PC-3 (cell line): ENCODE data around the gene PTP4A1. TPM values are rescaled to one million over a fixed set of nuclear protein-coding genes. Genes with fewer than 3 reads are reported as not detected.
A peak's percentile ranks its signal among the peaks of the same experiment; 100 is the strongest.

Experiments used
- ATAC-seq: fragments of 200-7000 bp; cut with Tn5 transposase; 2 replicates; pipeline ENCODE4 v1.9.1; 2020; ENCODE audit warnings: mild to moderate bottlenecking, moderate library complexity
- BruUV-seq: library from RNA; stranded (reverse); fragments of 400-500 nt; replicated peaks from 2 replicates; lab custom pipeline; 2021; lab: Mats Ljungman, UMichigan
- CTCF ChIA-PET: fragments of 300-600 bp; sonication (Branson Sonifier 250); formaldehyde crosslinking; loops from one replicate; lab custom pipeline; 2022; ENCODE audit warnings: antibody characterized with exemption; lab: Charles Lee
- POLR2A ChIA-PET: fragments of 300-600 bp; sonication (Branson Sonifier 250); formaldehyde crosslinking; loops from one replicate; lab custom pipeline; 2022; ENCODE audit warnings: antibody characterized with exemption; ENCODE audit not compliant: unreplicated experiment; lab: Charles Lee
- DNase-seq: peaks from one replicate; pipeline ENCODE4 v3.0.0-alpha.2; 2015
- H2AFZ ChIP-seq: fragments of 300-600 bp; sonication (generic); 2 replicates; pipeline ENCODE4 v1.6.0; 2016; ENCODE audit warnings: antibody characterized with exemption, low read length
- H3F3A ChIP-seq: fragments of 300-600 bp; sonication (generic); one replicate; pipeline ENCODE4 v1.6.0; 2017; ENCODE audit warnings: antibody characterized with exemption, low read length, control low read depth, mild to moderate bottlenecking; ENCODE audit not compliant: unreplicated experiment
- H3K27ac ChIP-seq: fragments of 300-600 bp; sonication (generic); 2 replicates; pipeline ENCODE4 v1.5.1; 2016; ENCODE audit warnings: mild to moderate bottlenecking, low read length
- H3K27me3 ChIP-seq: fragments of 300-600 bp; sonication (generic); 2 replicates; pipeline ENCODE4 v1.6.1; 2016; ENCODE audit warnings: low read length, mixed read lengths
- H3K36me3 ChIP-seq: fragments of 300-600 bp; sonication (generic); 2 replicates; pipeline ENCODE4 v1.6.1; 2016; ENCODE audit warnings: low read depth, mixed run types, low read length, mixed read lengths
- H3K4me1 ChIP-seq: fragments of 300-600 bp; sonication (generic); 2 replicates; pipeline ENCODE4 v1.5.1; 2016; ENCODE audit warnings: low read length; ENCODE audit not compliant: insufficient read depth
- H3K4me2 ChIP-seq: fragments of 300-600 bp; sonication (generic); 2 replicates; pipeline ENCODE4 v1.6.0; 2016; ENCODE audit warnings: low read length
- H3K4me3 ChIP-seq: fragments of 300-600 bp; sonication (generic); 2 replicates; pipeline ENCODE4 v1.5.1; 2016; ENCODE audit warnings: mild to moderate bottlenecking, low read length, mixed read lengths
- H3K79me2 ChIP-seq: fragments of 300-600 bp; sonication (generic); 2 replicates; pipeline ENCODE4 v1.6.1; 2017; ENCODE audit warnings: low read length, mixed read lengths
- H3K9ac ChIP-seq: fragments of 300-600 bp; sonication (generic); 2 replicates; pipeline ENCODE4 v1.6.0; 2016; ENCODE audit warnings: mild to moderate bottlenecking, low read length
- H3K9me2 ChIP-seq: fragments of 300-600 bp; sonication (generic); replicated peaks from 2 replicates; pipeline ENCODE4 v1.6.1; 2016; ENCODE audit warnings: mixed run types, low read length, mixed read lengths
- H3K9me3 ChIP-seq: fragments of 300-600 bp; sonication (generic); 2 replicates; pipeline ENCODE4 v1.6.1; 2016; ENCODE audit warnings: low read length, mixed read lengths
- H4K20me1 ChIP-seq: fragments of 300-600 bp; sonication (generic); 2 replicates; pipeline ENCODE4 v1.6.1; 2016; ENCODE audit warnings: low read length, mixed read lengths
- EZH2 ChIP-seq: fragments of 300-600 bp; sonication (generic); IDR thresholded peaks from one replicate; pipeline ENCODE4 v1.6.1; 2017; ENCODE audit warnings: antibody characterized with exemption, mild to moderate bottlenecking, low read length; ENCODE audit not compliant: unreplicated experiment
- EZH2phosphoT487 ChIP-seq: fragments of 300-600 bp; sonication (generic); IDR thresholded peaks from 2 replicates; pipeline ENCODE4 v1.6.1; 2018; ENCODE audit warnings: mild to moderate bottlenecking, antibody characterized with exemption, low read length, borderline replicate concordance
- intact Hi-C: fragments of 100-400 bp; cut with micrococcal nuclease; formaldehyde crosslinking; loops from 2 replicates; pipeline ENCODE4 v1.9.0; 2023
- total RNA-seq: library from RNA; depleted of rRNA; stranded (reverse); fragments of >200 nt; gene quantifications from 2 replicates; pipeline ENCODE4 v1.2.3, GENCODE V29; 2014
- TF ChIP-seq, protein P1 (sequence below): fragments of 300-600 bp; sonication (generic); conservative IDR thresholded peaks from 2 replicates; pipeline ENCODE4 v1.5.1; 2017; ENCODE audit warnings: antibody characterized with exemption, low read depth, mild to moderate bottlenecking, low read length

Gene PTP4A1
- total RNA-seq, 1 experiment from 2014 or later, result 29.9 TPM

DNA sequence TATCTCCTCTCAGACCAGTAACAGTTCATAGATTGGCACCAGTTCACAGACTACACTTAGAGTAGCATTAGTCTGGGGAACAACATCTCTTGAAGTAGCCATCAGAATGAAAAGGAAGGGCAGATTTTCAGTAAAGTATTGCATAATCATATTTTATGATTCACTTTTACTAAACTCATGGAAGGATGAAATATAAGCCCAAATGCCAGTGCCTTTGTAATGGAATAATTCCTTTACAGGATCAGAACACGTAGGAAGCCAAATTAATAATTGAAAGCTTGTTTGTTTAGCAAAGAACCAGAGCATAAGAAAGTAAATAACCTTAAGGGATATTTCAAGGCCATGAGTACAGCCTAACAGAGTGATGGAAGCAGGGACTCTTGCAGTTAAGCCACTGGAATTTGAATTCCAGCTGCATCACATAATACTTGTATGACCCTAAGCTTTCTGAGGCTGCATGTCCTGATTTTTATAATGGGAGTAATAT is 11.4 kb upstream of the PTP4A1 start:
- TF ChIP-seq, protein P1, sequence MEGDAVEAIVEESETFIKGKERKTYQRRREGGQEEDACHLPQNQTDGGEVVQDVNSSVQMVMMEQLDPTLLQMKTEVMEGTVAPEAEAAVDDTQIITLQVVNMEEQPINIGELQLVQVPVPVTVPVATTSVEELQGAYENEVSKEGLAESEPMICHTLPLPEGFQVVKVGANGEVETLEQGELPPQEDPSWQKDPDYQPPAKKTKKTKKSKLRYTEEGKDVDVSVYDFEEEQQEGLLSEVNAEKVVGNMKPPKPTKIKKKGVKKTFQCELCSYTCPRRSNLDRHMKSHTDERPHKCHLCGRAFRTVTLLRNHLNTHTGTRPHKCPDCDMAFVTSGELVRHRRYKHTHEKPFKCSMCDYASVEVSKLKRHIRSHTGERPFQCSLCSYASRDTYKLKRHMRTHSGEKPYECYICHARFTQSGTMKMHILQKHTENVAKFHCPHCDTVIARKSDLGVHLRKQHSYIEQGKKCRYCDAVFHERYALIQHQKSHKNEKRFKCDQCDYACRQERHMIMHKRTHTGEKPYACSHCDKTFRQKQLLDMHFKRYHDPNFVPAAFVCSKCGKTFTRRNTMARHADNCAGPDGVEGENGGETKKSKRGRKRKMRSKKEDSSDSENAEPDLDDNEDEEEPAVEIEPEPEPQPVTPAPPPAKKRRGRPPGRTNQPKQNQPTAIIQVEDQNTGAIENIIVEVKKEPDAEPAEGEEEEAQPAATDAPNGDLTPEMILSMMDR, result no peak
- TF ChIP-seq EZH2 (no peak), EZH2phosphoT487 (no peak)
- intact Hi-C loops, result no loop called here
- Histone ChIP-seq H3K79me2 (no peaks in the 10 kb centered on the region), H2AFZ (no peak overlapping the region), H3K27me3 (no peaks in the 10 kb centered on the region), H3K4me1 (peaks cover 12% of the 10 kb centered on the region), H3K9ac (no peak overlapping the region), H4K20me1 (no peaks in the 10 kb centered on the region), H3K4me3 (no peak overlapping the region), H3K9me2 (no peaks in the 10 kb centered on the region), H3K9me3 (no peaks in the 10 kb centered on the region), H3F3A (no peaks in the 10 kb centered on the region), H3K27ac (peak overlapping the region; percentile 58), H3K36me3 (no peaks in the 10 kb centered on the region), H3K4me2 (0 out of 2 replicates have a peak overlapping the region, but pooled peaks have one; percentile 8)
- ChIA-PET POLR2A (no interaction called here), CTCF (no interaction called here)
- BruUV-seq, result no TSS peak
- peak; percentile 67 for DNase-seq
- ATAC-seq, result peak; percentile 68

DNA sequence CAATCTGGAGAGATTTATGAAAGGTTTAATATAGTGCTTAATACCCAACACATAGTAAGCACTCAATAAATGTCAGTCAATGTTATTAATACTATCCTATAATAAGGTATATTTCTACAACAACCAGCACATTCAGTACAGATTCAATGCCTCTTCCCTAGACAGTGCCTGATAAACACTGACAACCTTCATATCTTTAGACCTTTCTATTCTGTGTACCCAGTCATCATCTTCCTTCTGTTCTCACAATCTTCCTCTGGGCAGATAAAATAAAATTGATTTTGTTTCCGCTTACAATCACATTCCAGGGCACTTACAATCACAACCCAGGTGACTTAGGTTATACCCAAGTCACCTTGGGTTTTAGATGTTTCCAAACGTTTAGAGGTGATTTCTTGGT is 11.0 kb upstream of the PTP4A1 start:
- H3K9ac ChIP-seq, result no peak overlapping the region
- H3K9me3 ChIP-seq, result no peaks in the 10 kb centered on the region
- H3F3A ChIP-seq, result no peaks in the 10 kb centered on the region
- intact Hi-C loops, result no loop called here
- H2AFZ ChIP-seq, result no peak overlapping the region
- POLR2A ChIA-PET, result no interaction called here
- peak overlapping the region; percentile 52 for H3K27ac ChIP-seq
- no peaks in the 10 kb centered on the region for H4K20me1 ChIP-seq
- no TSS peak for BruUV-seq
- H3K79me2 ChIP-seq, result no peaks in the 10 kb centered on the region
- no peaks in the 10 kb centered on the region for H3K27me3 ChIP-seq
- no peak for TF ChIP-seq EZH2
- no peak for TF ChIP-seq EZH2phosphoT487
- TF ChIP-seq, protein P1, result no peak
- no peak overlapping the region for H3K4me3 ChIP-seq
- H3K4me2 ChIP-seq, result 0 out of 2 replicates have a peak overlapping the region, but pooled peaks have one; percentile 8
- DNase-seq, result no peak
- no peak for ATAC-seq
- CTCF ChIA-PET, result no interaction called here
- peaks cover 15% of the 10 kb centered on the region for H3K4me1 ChIP-seq
- H3K36me3 ChIP-seq, result no peaks in the 10 kb centered on the region
- H3K9me2 ChIP-seq, result no peaks in the 10 kb centered on the region

DNA sequence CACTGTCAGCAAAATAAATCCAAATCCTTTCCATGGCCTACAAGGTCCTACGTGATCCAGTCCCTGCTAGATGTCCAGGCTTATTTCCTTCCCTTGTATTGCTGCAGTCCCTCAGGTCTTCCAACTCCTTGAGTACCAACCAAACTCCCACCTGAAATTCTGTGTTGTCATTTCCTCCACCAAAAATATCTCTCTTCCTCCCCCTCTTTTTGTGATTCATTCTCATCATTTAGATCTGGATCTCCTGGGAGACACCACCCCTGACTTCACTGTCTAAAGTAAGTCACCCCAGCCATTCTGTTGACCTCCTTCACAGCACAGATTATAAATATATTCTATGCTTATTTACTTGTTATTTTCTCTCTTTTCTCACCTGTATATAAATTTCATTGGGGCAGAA is 9.0 kb upstream of the PTP4A1 start:
- Histone ChIP-seq H3K79me2 (no peaks in the 10 kb centered on the region), H3F3A (no peaks in the 10 kb centered on the region), H3K9me3 (no peaks in the 10 kb centered on the region), H4K20me1 (no peaks in the 10 kb centered on the region), H3K9ac (no peak overlapping the region), H3K27me3 (no peaks in the 10 kb centered on the region), H3K27ac (no peak overlapping the region), H3K9me2 (no peaks in the 10 kb centered on the region), H2AFZ (no peak overlapping the region), H3K4me3 (no peak overlapping the region), H3K4me1 (peaks cover 15% of the 10 kb centered on the region), H3K36me3 (no peaks in the 10 kb centered on the region), H3K4me2 (no peak overlapping the region)
- ATAC-seq, result no peak
- no TSS peak for BruUV-seq
- intact Hi-C loops, result no loop called here
- POLR2A ChIA-PET, result no interaction called here
- DNase-seq, result no peak
- CTCF ChIA-PET, result no interaction called here
- no peak for TF ChIP-seq EZH2
- TF ChIP-seq EZH2phosphoT487, result no peak
- TF ChIP-seq, protein P1, result no peak
